Fibroblast of lung (primary cell): Measurements from ENCODE around the gene IQGAP2. TPM values are rescaled to one million over a fixed set of nuclear protein-coding genes. Genes with fewer than 3 reads are reported as not detected.
"Not testable (repeated sequence)": the region's sequence is repeated elsewhere in the genome, so short reads cannot be mapped to it uniquely, and the experiment has no call there.

Experiments used
- DNase-seq, 2 donors: peaks; one replicate each; pipeline versions ENCODE4 v3.0.0 to v3.0.0-alpha.2; 2010; ENCODE audit warnings: low read depth in 2 of 2
- H2AFZ ChIP-seq: 2 replicates; pipeline ENCODE4 v1.5.1; 2012; ENCODE audit warnings: low read length, control low read depth, inconsistent platforms
- H3K27ac ChIP-seq: 2 replicates; pipeline ENCODE4 v1.5.1; 2011; ENCODE audit warnings: low read length, control low read depth; ENCODE audit not compliant: insufficient read depth
- H3K27me3 ChIP-seq: 2 replicates; pipeline ENCODE4 v1.5.1; 2011; ENCODE audit warnings: mild to moderate bottlenecking, low read length; ENCODE audit not compliant: control insufficient read depth, insufficient read depth
- H3K36me3 ChIP-seq: 2 replicates; pipeline ENCODE4 v1.5.1; 2011; ENCODE audit warnings: low read length; ENCODE audit not compliant: control insufficient read depth, insufficient read depth
- H3K4me1 ChIP-seq: 2 replicates; pipeline ENCODE4 v1.5.1; 2011; ENCODE audit warnings: low read length; ENCODE audit not compliant: control insufficient read depth, insufficient read depth; ENCODE audit errors: extremely low read depth
- H3K4me2 ChIP-seq: 2 replicates; pipeline ENCODE4 v1.5.1; 2011; ENCODE audit warnings: low read length, control low read depth; ENCODE audit not compliant: insufficient read depth; ENCODE audit errors: extremely low read depth
- H3K4me3 ChIP-seq, 4 experiments: fragments of 200-600 bp in 1 of 4; sonication (generic) in 1 of 4; replicated peaks in 1 of 4; 2 replicates each; pipeline ENCODE4 v1.5.1; 2011 to 2016; ENCODE audit warnings: low read length in 4 of 4, low read depth in 3 of 4, mild to moderate bottlenecking in 3 of 4, control low read depth in 2 of 4, inconsistent platforms in 1 of 4, mixed read lengths in 1 of 4; ENCODE audit not compliant: insufficient read depth in 1 of 4; ENCODE audit errors: control extremely low read depth in 1 of 4
- H3K79me2 ChIP-seq: 2 replicates; pipeline ENCODE4 v1.5.1; 2012; ENCODE audit warnings: mild to moderate bottlenecking, low read length, inconsistent platforms; ENCODE audit not compliant: control insufficient read depth, insufficient read depth
- H3K9ac ChIP-seq: 2 replicates; pipeline ENCODE4 v1.5.1; 2011; ENCODE audit warnings: mild to moderate bottlenecking, low read length, control low read depth; ENCODE audit not compliant: insufficient read depth
- H3K9me3 ChIP-seq: 2 replicates; pipeline ENCODE4 v1.5.1; 2012; ENCODE audit warnings: low read depth, low read length; ENCODE audit not compliant: control insufficient read depth, insufficient read depth
- H4K20me1 ChIP-seq: 2 replicates; pipeline ENCODE4 v1.5.1; 2011; ENCODE audit warnings: low read length; ENCODE audit not compliant: control insufficient read depth, insufficient read depth; ENCODE audit errors: extremely low read depth
- EZH2 ChIP-seq: IDR thresholded peaks from 2 replicates; pipeline ENCODE4 v1.5.1; 2012; ENCODE audit warnings: low read length, control low read depth, mild to moderate bottlenecking; ENCODE audit errors: missing control alignments
- polyA plus RNA-seq, 2 donors: library from polyadenylated mRNA; depleted of rRNA in 1 of 2; stranded (reverse) in 1 of 2; unstranded in 1 of 2; fragments of >200 nt; gene quantifications; 2 replicates each; pipeline ENCODE4 v1.2.1, GENCODE V29; 2011 to 2012; ENCODE audit warnings: missing spikeins in 1 of 2
- total RNA-seq: library from RNA; depleted of rRNA; stranded (reverse); fragments of >200 nt; gene quantifications from 2 replicates; pipeline ENCODE4 v1.2.1, GENCODE V29; 2014
- TF ChIP-seq, protein P1 (sequence below), 2 donors: IDR thresholded peaks in 1 of 2; conservative IDR thresholded peaks in 1 of 2; 1 replicate in 1 of 2; 2 replicates in 1 of 2; pipeline ENCODE4 v1.5.1; 2011 to 2012; ENCODE audit warnings: low read length in 2 of 2, control low read depth in 1 of 2, inconsistent platforms in 1 of 2, low read depth in 1 of 2, mild to moderate bottlenecking in 1 of 2

IQGAP2 gene
- total and polyA plus RNA-seq, 2 donors (not counting 1 experiment from before 2014, with no cell fraction given) = 5.1 to 7.9 TPM

DNA sequence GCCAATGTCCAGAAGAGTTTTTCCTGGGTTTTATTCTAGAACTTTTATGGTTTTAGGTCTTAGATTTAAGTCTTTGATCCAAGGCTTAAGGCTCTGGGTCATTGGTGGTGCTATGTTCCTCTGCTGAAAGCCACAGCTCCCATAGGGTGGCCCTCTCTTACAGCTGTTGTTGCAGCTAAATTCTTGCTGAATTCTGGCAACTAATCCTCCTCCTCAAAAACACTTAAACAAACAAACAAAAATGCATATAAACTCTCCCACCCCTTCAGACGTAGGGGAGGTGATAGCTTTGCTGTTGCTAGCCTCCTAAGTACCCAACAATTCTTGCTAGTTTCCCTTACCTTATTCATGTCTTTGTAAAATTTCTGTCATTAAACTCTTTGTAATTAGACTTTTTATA, 30.2 kb downstream of the IQGAP2 start:
- no peak overlapping the region for H3K27ac ChIP-seq
- DNase-seq = no peak
- H3K4me1 ChIP-seq = no peaks in the 10 kb centered on the region
- H2AFZ ChIP-seq = no peak overlapping the region
- no peaks in the 10 kb centered on the region for H4K20me1 ChIP-seq
- no peaks in the 10 kb centered on the region for H3K36me3 ChIP-seq
- H3K4me3 ChIP-seq = no peak overlapping the region
- no peaks in the 10 kb centered on the region for H3K9me3 ChIP-seq
- TF ChIP-seq EZH2 = no peak
- TF ChIP-seq, protein P1, sequence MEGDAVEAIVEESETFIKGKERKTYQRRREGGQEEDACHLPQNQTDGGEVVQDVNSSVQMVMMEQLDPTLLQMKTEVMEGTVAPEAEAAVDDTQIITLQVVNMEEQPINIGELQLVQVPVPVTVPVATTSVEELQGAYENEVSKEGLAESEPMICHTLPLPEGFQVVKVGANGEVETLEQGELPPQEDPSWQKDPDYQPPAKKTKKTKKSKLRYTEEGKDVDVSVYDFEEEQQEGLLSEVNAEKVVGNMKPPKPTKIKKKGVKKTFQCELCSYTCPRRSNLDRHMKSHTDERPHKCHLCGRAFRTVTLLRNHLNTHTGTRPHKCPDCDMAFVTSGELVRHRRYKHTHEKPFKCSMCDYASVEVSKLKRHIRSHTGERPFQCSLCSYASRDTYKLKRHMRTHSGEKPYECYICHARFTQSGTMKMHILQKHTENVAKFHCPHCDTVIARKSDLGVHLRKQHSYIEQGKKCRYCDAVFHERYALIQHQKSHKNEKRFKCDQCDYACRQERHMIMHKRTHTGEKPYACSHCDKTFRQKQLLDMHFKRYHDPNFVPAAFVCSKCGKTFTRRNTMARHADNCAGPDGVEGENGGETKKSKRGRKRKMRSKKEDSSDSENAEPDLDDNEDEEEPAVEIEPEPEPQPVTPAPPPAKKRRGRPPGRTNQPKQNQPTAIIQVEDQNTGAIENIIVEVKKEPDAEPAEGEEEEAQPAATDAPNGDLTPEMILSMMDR (conservative IDR thresholded peaks at IDR 0.05 in 1 of 2, IDR thresholded peaks at IDR 0.05 in 1 of 2; ENCODE audit: low read depth in 1 of 2, low read length in 2 of 2) = no peak
- H3K4me2 ChIP-seq = no peak overlapping the region
- no peaks in the 10 kb centered on the region for H3K79me2 ChIP-seq
- H3K9ac ChIP-seq = no peak overlapping the region
- H3K27me3 ChIP-seq = no peaks in the 10 kb centered on the region

- H4K20me1 ChIP-seq, H3K9me3 ChIP-seq, H2AFZ ChIP-seq, H3K4me3 ChIP-seq, H3K27me3 ChIP-seq, H3K36me3 ChIP-seq, DNase-seq, H3K79me2 ChIP-seq, H3K4me1 ChIP-seq, H3K4me2 ChIP-seq, H3K27ac ChIP-seq, H3K9ac ChIP-seq: not testable (repeated sequence)
Measured at GRCh38 chr5:76437507-76437906, 34.4 kb downstream of the IQGAP2 start.

DNA sequence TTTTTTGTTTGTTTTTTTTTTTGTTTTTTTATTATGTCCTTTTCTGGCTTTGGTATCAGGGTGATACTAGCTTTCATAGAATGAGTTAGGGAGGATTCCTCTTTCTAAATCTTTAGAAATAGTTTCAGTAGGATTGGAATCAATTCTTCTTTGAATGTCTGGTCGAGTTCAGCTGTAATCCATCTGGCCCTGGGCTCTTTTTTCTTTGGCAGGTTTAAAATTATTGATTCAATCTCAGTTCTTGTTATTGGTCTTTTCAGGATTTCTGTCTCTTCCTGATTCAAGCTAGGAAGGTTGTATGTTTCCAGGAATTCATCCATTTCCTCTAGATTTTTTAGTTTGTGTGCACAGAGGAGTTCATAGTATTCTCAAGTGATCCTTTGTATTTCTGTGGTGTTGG, 34.9 kb downstream of the IQGAP2 start:
- H3K27me3 ChIP-seq = no peaks in the 10 kb centered on the region
- no peak for DNase-seq
- no peaks in the 10 kb centered on the region for H3K4me1 ChIP-seq
- H3K4me2 ChIP-seq = no peak overlapping the region
- no peak overlapping the region for H3K4me3 ChIP-seq
- H4K20me1 ChIP-seq = no peaks in the 10 kb centered on the region
- no peak overlapping the region for H2AFZ ChIP-seq
- H3K9ac ChIP-seq = no peak overlapping the region
- TF ChIP-seq, protein P1 (conservative IDR thresholded peaks at IDR 0.05 in 1 of 2, IDR thresholded peaks at IDR 0.05 in 1 of 2; ENCODE audit: low read depth in 1 of 2, low read length in 2 of 2) = no peak
- TF ChIP-seq EZH2 = no peak
- no peaks in the 10 kb centered on the region for H3K9me3 ChIP-seq
- no peak overlapping the region for H3K27ac ChIP-seq
- no peaks in the 10 kb centered on the region for H3K36me3 ChIP-seq
- no peaks in the 10 kb centered on the region for H3K79me2 ChIP-seq
